AG04449 (cell line): ENCODE measurements around the gene TUBB4A.

ENCODE experiments used
- CTCF ChIA-PET: fragments of 350-600 bp; formaldehyde crosslinking; extraction: SDS; loops from one replicate; lab custom pipeline; 2021; ENCODE audit warnings: antibody characterized with exemption; lab: Yijun Ruan, JAX
- POLR2A ChIA-PET: fragments of 400-600, 350-600 bp; formaldehyde crosslinking; extraction: SDS; loops from one replicate; lab custom pipeline; 2020; ENCODE audit warnings: antibody characterized with exemption, inconsistent platforms; lab: Yijun Ruan, JAX
- DNase-seq: peaks from one replicate; pipeline ENCODE4 v3.0.0-alpha.2; 2010; ENCODE audit warnings: low read depth, low spot score
- H3K4me3 ChIP-seq: 2 replicates; pipeline ENCODE4 v1.5.1; 2011; ENCODE audit warnings: low read depth, mild to moderate bottlenecking, control low read depth, low read length
- TF ChIP-seq, protein P1 (sequence below): IDR thresholded peaks from one replicate; pipeline ENCODE4 v1.5.1; 2011; ENCODE audit warnings: mild to moderate bottlenecking, moderate library complexity, low read length, control low read depth, inconsistent platforms; ENCODE audit not compliant: insufficient read depth; ENCODE audit errors: missing control alignments

TUBB4A gene

DNA sequence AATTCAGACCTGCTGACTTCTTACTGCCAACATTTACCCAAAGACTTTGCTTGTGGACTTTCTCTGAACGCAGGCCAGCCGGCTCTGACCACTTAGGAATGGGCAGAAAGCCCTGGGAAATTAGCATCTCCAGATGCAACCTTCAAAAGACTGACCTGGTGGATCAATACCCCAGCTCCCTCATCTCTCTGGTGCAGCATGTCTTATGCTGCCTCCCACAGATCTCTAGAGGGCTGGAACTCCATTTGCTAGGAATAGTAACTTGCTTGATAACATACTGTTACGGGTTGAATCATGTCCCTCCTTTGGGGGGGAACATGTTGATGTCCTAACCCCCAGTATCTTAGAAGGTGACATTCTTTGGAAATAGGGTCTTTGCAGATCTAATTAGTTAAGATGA lies 55.7 kb downstream of the TUBB4A start:
- CTCF ChIA-PET, result no interaction called here
- DNase-seq, result no peak
- H3K4me3 ChIP-seq, result no peak overlapping the region
- TF ChIP-seq, protein P1, sequence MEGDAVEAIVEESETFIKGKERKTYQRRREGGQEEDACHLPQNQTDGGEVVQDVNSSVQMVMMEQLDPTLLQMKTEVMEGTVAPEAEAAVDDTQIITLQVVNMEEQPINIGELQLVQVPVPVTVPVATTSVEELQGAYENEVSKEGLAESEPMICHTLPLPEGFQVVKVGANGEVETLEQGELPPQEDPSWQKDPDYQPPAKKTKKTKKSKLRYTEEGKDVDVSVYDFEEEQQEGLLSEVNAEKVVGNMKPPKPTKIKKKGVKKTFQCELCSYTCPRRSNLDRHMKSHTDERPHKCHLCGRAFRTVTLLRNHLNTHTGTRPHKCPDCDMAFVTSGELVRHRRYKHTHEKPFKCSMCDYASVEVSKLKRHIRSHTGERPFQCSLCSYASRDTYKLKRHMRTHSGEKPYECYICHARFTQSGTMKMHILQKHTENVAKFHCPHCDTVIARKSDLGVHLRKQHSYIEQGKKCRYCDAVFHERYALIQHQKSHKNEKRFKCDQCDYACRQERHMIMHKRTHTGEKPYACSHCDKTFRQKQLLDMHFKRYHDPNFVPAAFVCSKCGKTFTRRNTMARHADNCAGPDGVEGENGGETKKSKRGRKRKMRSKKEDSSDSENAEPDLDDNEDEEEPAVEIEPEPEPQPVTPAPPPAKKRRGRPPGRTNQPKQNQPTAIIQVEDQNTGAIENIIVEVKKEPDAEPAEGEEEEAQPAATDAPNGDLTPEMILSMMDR, result no peak
- POLR2A ChIA-PET, result no interaction called here
